GM18870 (cell line): ENCODE measurements around the gene CHERP.

Experiments used
- ATAC-seq: cut with Tn5 transposase; IDR thresholded peaks from one replicate; pipeline ENCODE4 v1.9.1; 2021; ENCODE audit warnings: moderate library complexity; ENCODE audit not compliant: unreplicated experiment

Gene CHERP

DNA sequence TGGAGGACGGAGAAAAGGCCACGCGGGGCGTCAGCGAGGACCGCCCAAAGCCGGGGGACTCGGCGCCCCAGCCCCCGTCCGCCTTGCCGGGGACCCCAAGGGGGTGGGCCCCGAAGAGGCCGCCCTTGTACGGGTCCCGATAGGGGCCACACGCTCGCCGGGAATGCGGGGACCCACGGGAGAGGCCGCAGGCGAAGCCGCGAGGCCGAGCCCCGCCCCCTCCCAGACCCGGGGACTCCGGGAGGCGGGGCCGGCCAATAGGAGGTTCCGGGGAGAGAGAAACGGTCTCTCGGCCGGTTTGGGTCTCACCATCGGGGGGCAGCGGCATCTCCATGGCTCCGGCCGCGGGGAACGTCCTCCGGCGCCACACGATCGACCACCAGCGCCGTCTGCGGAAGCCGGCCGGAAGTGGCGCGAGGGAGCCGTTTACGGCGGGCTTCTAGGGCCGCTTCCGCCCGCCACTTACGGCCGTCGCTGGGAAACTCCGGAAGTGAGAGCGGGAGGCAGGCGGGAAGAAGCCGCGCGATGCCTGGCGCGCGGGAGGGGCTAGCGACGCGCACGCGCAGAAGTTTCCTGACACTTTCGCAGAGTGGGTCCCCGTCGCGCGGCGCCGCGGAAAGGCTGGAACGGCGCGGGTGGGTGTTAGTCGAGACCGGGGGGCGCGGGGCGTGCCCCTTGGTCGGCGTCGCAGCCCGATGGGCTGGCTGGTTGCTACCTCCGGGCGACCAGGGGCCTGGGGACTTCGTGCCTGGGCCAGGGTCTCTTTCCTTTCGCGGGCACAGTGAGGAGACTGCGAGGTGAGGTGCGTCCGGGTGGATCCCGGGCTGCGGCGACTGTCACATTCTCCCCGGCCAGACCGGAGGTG is at the start of gene CHERP:
TSS of gene CHERP (minus strand) at position 393 of the 865 bp plus-strand sequence. CDS start at position 334, 59 bp downstream.
- ATAC-seq = peak; percentile 57

DNA sequence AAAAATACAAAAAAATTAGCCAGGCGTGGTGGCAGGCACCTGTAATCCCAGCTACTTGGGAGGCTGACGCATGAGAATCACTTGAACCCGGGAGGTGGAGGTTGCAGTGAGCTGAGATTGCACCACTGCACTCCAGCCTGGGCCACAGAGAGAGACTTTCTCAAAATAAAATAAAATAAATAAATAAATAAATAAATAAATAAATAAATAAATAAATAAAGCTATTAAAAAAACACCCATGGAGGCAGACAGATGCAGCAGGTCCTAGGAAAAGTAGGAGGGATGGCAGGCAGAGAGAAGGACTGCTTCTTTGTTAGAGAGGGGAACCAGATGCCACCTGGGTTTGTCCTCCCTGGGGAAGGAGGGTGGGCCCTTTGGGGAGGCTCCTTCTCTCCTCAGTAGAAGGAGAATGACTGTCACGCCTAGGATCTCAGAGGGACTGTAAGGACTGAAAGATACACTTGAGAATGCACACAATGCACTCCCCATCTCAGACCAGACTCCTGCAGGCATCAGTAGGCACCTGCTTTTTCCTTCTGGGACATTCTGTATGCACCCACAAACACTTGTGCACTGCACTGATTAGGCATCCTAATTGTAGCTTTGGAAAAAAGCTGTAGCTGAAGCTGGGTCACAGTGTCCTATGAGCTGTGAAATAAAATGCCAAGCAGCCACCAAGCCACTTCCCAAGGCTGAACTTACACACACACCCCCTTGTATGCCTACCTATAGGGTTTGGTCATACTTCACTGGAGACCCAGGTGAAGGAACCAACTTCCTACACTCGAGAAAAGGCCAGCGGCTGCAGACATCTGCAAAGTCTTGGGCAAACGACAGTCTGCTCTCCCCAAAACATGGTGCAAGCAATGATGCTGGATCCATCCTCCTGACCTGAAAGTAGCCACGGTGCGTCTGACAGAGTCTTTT is 48.9 kb upstream of the CHERP start:
- ATAC-seq = no peak

DNA sequence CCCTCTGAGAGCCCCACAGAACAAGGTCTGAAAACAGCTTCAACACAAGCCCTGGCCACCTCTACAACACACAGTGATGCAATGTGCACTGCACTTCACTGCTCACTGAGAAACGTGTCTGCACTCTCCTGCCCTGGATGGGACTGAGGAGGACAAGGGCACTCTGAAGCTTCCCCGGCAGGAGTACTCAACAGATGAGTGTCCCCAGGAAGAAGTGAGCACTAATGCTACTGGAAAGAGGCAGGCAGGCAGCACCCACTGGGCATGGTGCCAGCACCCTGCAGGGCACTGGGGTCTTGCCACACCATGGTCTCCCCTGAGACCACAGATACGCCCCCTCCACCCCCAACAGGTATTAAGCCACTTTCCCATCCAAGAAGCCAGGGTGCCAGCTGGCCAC is 47.7 kb upstream of the CHERP start:
- ATAC-seq = no peak

- no peak for ATAC-seq
Observed at GRCh38 chr19:16588824-16589577, 46.8 kb upstream of the CHERP start.

GRCh38 chr19:16587833-16588823 is 45.9 kb upstream of the CHERP start:
- peak; percentile 38 for ATAC-seq

DNA sequence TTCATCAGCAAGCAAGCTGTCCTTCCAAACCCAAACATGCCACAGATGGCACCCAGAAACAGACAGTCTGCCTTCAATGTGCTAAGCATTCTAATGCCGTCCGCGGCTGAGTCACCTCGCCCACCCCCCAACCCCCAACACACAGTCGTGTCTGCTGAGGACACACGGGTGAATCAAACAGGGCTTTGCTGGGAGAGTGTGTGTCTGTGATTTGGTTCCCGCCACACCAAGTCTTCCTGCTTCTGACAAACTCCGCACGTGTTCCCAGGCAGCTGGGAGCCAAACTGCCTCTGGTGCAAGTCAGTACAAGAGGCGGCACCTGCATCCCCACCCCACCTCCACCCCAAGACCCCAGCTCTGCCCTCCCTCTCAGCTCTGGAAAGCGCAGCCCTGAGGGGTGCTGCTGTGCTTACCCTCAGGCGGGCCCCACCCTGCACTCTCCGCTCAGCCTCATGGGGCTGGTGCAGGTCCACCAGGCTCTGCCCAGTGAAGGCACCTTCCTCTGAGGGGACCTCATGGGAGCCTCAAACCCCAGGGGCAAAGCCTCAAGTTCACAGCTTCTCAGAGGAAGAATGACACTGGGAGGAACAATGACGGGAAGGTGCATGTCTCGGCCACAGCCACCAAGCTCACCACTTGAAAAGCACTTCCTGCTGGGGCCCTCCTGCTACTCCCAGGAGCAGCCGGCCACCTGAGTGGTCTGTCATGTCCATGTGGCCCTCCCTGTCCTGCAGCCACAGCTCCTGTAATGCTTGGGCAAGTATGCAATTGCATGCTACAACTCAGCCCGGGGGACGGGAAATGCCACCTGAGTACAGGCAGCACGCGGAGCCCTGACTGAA is 45.0 kb upstream of the CHERP start:
- ATAC-seq = no peak

DNA sequence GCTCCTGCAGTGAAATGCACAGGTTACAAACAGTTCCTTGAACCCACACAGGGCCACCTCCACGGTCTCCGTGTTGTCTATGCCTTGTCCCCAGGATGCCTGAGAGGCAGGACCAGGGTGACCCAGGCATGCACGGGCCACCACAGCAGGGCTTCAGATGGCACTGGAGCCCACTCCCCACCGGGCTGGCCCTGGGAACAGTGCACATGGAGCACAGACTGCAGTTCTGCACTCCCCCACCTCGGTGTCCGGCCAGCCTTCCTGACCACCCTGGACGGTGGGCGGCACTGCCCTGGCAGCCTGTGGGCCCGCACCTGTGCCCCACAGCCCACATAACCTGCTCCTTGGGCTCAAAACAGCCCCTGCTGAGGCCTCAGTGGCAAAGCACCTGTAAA is 44.2 kb upstream of the CHERP start:
- no peak for ATAC-seq

GRCh38 chr19:16585808-16586476 is 43.7 kb upstream of the CHERP start:
- peak; percentile 30 for ATAC-seq

DNA sequence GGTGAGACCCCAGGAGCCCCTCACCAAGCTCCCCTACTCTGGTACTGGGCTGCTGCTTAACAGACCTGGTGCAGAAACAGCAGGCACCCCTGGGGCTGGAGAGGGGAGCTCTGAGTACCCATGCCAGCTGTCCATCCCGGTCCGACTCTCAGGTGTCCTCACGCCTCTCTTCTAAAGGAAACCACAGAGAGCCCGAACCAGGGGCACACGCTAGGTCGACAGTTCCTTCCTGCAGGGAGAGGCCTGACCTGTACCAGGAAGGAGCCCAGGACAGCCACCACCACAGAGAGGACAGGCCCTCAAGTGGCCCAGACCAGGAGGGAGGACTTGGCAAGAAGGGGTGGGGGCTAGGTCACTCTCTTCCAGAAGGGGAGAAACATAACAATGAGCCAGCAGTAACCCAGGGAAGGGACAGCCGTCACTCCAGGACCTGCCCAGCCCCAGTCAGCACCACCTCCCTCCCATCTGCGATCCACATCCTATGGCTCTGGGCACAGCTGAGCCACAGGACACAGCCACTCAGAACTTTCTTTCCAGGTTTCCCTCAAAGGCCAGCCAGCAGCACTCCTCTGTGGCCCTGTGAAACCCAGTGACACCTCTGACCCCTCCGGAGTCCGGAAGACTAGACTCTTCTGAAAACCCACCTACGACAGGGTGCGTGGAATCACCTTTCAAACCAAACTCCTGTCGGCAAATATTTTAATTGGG is 43.0 kb upstream of the CHERP start:
- ATAC-seq = no peak

DNA sequence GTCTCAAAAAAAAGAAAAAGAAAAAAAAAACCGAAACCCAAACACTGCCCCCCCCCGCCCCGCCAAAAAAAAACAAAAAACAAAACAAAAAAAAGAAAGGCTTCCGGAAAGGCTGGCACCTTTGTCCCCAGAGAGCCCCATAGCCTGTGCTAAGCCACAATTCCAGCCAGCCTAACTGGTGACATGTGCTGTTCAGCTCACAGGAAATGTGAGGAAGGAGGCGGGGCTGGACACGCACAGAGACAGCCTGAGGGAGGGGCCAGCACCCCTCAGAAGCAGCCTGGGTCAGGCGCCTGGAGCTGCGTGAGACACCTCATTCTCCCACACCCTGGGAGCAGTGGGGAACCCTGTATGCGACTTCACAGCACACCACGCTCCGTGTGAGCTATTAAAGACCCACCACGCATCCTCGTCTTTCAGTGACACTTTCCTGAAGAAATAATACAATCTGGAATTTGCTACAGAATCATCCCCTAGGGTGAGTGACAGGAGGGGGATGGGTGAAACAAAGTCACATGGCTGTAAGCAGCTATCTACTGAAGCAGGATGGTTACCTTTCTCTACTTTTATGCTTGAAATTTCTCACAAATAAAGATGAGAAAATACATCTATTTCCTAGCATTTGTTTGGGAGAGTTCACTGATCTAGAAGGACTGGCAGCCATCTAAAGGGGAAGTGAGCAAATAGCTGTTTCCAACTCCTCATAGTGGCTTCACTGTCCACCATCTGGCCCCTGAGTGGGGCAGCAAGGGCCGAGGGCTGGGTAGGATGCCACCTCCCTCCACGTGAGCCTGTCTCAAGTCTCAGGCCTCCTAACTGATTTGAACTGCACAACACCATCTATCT is 42.2 kb upstream of the CHERP start:
- peak; percentile 37 for ATAC-seq

GRCh38 chr19:16582486-16583261 is 40.4 kb upstream of the CHERP start:
- no peak for ATAC-seq

DNA sequence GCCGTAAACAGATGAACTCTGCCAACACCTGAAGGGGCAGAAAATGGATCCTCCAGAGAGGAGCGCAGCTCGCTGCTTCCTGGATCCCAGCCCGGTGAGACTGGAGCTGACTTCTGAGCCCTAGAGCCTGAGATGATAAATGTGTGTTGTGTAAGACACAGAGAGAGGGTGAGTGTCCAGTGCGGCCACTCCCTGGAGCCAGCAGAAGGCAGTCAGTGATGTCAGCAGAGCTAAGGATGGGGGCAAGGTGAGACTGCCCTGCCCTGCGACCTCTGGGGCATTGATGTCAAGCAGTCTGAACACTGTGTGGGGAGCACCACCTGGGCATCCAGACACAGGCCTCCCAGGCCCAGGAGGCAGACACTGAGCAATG is 39.7 kb upstream of the CHERP start:
- ATAC-seq = no peak

- ATAC-seq = no peak
Observed at GRCh38 chr19:16581145-16581970, 39.1 kb upstream of the CHERP start.

GRCh38 chr19:16579381-16579780 is 37.1 kb upstream of the CHERP start:
- no peak for ATAC-seq

DNA sequence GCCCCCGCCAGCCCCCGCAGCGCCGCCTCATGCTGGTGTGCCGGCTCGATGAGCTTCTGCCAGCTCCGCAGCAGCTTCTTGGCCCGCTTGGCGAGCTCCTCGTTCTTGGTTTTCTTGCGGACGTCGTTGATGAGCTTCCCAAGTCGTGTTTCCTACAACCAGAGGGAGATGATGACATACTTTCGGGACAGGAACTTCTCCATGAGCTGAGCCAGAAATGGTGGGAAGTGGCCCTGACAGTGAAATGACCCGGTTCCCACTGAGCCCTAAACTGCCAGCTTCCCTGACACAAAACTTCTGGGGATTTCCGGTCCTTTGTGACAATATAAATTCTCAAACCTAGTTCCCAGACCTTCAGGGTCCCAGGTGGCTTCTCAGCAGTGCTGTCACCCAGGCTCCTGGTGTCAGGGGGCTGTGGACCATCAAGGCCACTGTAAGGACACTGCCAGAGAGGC is 35.3 kb upstream of the CHERP start:
- ATAC-seq = no peak
